A549 (cell line): ENCODE results near the gene TCF4.

ENCODE experiments used
- CTCF ChIP-seq: fragments of >200 bp; sonication (Bioruptor Twin); formaldehyde crosslinking; IDR thresholded peaks from 3 replicates; pipeline ENCODE4 v1.5.1; 2016
- PHF8 ChIP-seq: fragments of 200-600 bp; sonication (generic); IDR thresholded peaks from 2 replicates; pipeline ENCODE4 v1.6.1; 2016; ENCODE audit warnings: low read depth, mild to moderate bottlenecking, antibody characterized with exemption, moderate library complexity, borderline replicate concordance

- TF ChIP-seq CTCF, result no peak
- TF ChIP-seq PHF8, result no peak
These were observed 247.0 kb downstream of the TCF4 start for GRCh38 chr18:55340998-55341397.
